Liver (tissue), 9 donors: ENCODE results near the gene PTPN23. TPM values are rescaled to one million over a fixed set of nuclear protein-coding genes. Genes with fewer than 3 reads are reported as not detected.

Experiments
- DNase-seq: peaks from one replicate; pipeline ENCODE4 v3.0.0-alpha.2; 2017; ENCODE audit warnings: low spot score
- H3K27ac ChIP-seq, 2 donors: one replicate each; pipeline ENCODE4 v1.7.0; 2013; ENCODE audit warnings: inconsistent platforms in 2 of 2, low read length in 2 of 2, control low read depth in 1 of 2, low read depth in 1 of 2, mild to moderate bottlenecking in 1 of 2
- H3K27me3 ChIP-seq, 4 donors: one replicate each; pipeline versions ENCODE4 v1.6.1 to v1.7.0; 2013; ENCODE audit warnings: low read length in 3 of 4, inconsistent platforms in 1 of 4, mild to moderate bottlenecking in 1 of 4, moderate library complexity in 1 of 4; ENCODE audit not compliant: control insufficient read depth in 4 of 4, insufficient read depth in 4 of 4
- H3K36me3 ChIP-seq, 4 donors: one replicate each; pipeline versions ENCODE4 v1.6.1 to v1.7.0; 2013; ENCODE audit warnings: low read length in 3 of 4, mild to moderate bottlenecking in 3 of 4, low read depth in 1 of 4, moderate library complexity in 1 of 4; ENCODE audit not compliant: control insufficient read depth in 4 of 4, insufficient read depth in 3 of 4
- H3K4me1 ChIP-seq, 4 donors: one replicate each; pipeline versions ENCODE4 v1.6.1 to v1.7.0; 2013; ENCODE audit warnings: low read length in 3 of 4, mild to moderate bottlenecking in 3 of 4, moderate library complexity in 1 of 4; ENCODE audit not compliant: control insufficient read depth in 4 of 4, insufficient read depth in 4 of 4
- H3K4me3 ChIP-seq, 3 donors: one replicate each; pipeline versions ENCODE4 v1.6.1 to v1.7.0; 2013; ENCODE audit warnings: low read length in 3 of 3, control low read depth in 1 of 3, low read depth in 1 of 3, mild to moderate bottlenecking in 1 of 3
- H3K9ac ChIP-seq, 2 donors: one replicate each; pipeline ENCODE4 v1.7.0; 2013; ENCODE audit warnings: low read length in 2 of 2, mild to moderate bottlenecking in 2 of 2, moderate library complexity in 2 of 2, control low read depth in 1 of 2, low read depth in 1 of 2
- H3K9me3 ChIP-seq, 4 donors: one replicate each; pipeline versions ENCODE4 v1.6.1 to v1.7.0; 2013; ENCODE audit warnings: low read length in 3 of 4; ENCODE audit not compliant: control insufficient read depth in 4 of 4
- FOXA1 ChIP-seq: IDR thresholded peaks from 2 replicates; pipeline ENCODE4 v1.6.1; 2016; ENCODE audit warnings: antibody characterized with exemption
- GABPA ChIP-seq, 2 donors: IDR thresholded peaks in 1 of 2; conservative IDR thresholded peaks in 1 of 2; 2 replicates each; pipeline ENCODE4 v1.6.1; 2016; ENCODE audit warnings: antibody characterized with exemption in 2 of 2, mild to moderate bottlenecking in 1 of 2, moderate library complexity in 1 of 2
- HNF4A ChIP-seq, 2 donors: conservative IDR thresholded peaks; 2 replicates each; pipeline ENCODE4 v1.6.1; 2016; ENCODE audit warnings: antibody characterized with exemption in 2 of 2, mild to moderate bottlenecking in 2 of 2
- JUND ChIP-seq, 2 donors: IDR thresholded peaks; 2 replicates each; pipeline ENCODE4 v1.6.1; 2016; ENCODE audit warnings: antibody characterized with exemption in 2 of 2
- NR2F2 ChIP-seq: IDR thresholded peaks from 2 replicates; pipeline ENCODE4 v1.6.1; 2016; ENCODE audit warnings: antibody characterized with exemption
- RAD21 ChIP-seq, 2 donors: IDR thresholded peaks; 2 replicates each; pipeline ENCODE4 v1.6.1; 2016; ENCODE audit warnings: antibody characterized with exemption in 2 of 2, mild to moderate bottlenecking in 2 of 2
- TAF1 ChIP-seq: conservative IDR thresholded peaks from 2 replicates; pipeline ENCODE4 v1.6.1; 2016; ENCODE audit warnings: antibody characterized with exemption, mild to moderate bottlenecking
- YY1 ChIP-seq: IDR thresholded peaks from 2 replicates; pipeline ENCODE4 v1.6.1; 2016; ENCODE audit warnings: antibody characterized with exemption, mild to moderate bottlenecking
- WGBS: extraction: QIAGEN DNeasy Blood & Tissue Kit; methylation state at CpG from one replicate; pipeline ENCODE4 v1.1.7; 2013; 5-methylcytosine and 5-hydroxymethylcytosine counted together
- polyA plus RNA-seq, 2 donors: library from polyadenylated mRNA; stranded (reverse) in 1 of 2; unstranded in 1 of 2; fragments of 200-250 nt in 1 of 2; fragments of >200 nt in 1 of 2; fragmentation: Nextera tagmentation in 1 of 2; extraction: Ambion mirVana in 1 of 2; gene quantifications; one replicate each; pipeline versions ENCODE4 v1.2.1 to v1.2.3, GENCODE V29; 2013 to 2015
- total RNA-seq, 2 donors: library from RNA; depleted of rRNA; stranded (reverse); fragments of >200 nt; gene quantifications; one replicate each; pipeline ENCODE4 v1.2.3, GENCODE V29; 2014
- TF ChIP-seq, protein P1 (sequence below): IDR thresholded peaks from 2 replicates; pipeline ENCODE4 v1.6.1; 2016; ENCODE audit warnings: antibody characterized with exemption
- TF ChIP-seq, protein P2 (sequence below): fragments of 150-350 bp; IDR thresholded peaks from 2 replicates; pipeline ENCODE4 v1.5.1; 2017; ENCODE audit warnings: improper control_type of control experiment, low read depth, low read length; ENCODE audit not compliant: missing input control
- TF ChIP-seq, protein P3 (sequence below): IDR thresholded peaks from 2 replicates; pipeline ENCODE4 v1.6.1; 2016; ENCODE audit warnings: antibody characterized with exemption, mild to moderate bottlenecking
- TF ChIP-seq, protein P4 (sequence below): IDR thresholded peaks from 2 replicates; pipeline ENCODE4 v1.6.1; 2016; ENCODE audit warnings: antibody characterized with exemption
- donor health status: healthy.
- donor health status: healthy.
- donor health status: healthy.
- donor health status: healthy.
- donor health status: healthy.

PTPN23 gene
- total and polyA plus RNA-seq, 4 donors: 3.8 to 84.4 (median 11.5) TPM

DNA sequence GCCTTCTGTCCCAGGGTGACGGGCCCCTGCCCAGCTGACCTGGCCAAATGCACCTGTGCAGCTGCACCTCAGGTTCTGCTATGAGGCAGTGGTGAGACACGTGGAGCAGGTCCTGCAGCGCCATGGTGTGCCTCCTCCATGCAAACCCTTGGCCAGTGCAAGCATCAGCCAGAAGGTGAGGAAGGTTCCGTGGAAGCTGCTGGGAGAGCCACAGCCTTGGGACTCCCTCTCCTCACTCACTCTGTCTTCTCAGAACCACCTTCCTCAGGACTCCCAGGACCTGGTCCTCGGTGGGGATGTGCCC is 31.6 kb downstream of the PTPN23 start (continued):
- TF ChIP-seq, protein P1, sequence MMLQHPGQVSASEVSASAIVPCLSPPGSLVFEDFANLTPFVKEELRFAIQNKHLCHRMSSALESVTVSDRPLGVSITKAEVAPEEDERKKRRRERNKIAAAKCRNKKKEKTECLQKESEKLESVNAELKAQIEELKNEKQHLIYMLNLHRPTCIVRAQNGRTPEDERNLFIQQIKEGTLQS: no peak

DNA sequence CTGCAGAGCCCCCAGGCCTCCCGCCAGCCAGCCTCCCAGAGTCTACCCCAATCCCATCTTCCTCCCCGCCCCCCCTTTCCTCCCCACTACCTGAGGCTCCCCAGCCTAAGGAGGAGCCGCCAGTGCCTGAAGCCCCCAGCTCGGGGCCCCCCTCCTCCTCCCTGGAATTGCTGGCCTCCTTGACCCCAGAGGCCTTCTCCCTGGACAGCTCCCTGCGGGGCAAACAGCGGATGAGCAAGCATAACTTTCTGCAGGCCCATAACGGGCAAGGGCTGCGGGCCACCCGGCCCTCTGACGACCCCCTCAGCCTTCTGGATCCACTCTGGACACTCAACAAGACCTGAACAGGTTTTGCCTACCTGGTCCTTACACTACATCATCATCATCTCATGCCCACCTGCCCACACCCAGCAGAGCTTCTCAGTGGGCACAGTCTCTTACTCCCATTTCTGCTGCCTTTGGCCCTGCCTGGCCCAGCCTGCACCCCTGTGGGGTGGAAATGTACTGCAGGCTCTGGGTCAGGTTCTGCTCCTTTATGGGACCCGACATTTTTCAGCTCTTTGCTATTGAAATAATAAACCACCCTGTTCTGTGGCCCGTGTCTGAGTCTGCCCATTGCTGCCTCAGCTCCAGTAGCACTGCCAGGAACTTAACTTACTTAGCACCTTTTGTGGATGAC is 32.2 kb downstream of the PTPN23 start:
- Histone ChIP-seq H3K4me1 (no peaks in the 10 kb centered on the region), H3K9me3 (no peaks in the 10 kb centered on the region), H3K9ac (no peak overlapping the region), H3K4me3 (no peak overlapping the region), H3K36me3 (peaks cover 20 to 82% (median 39%) of the 10 kb centered on the region in 4 donors), H3K27ac (no peak overlapping the region), H3K27me3 (no peaks in the 10 kb centered on the region)
- no peak for DNase-seq
- WGBS: 84% methylated on average over 12 of the region's 12 CpGs
- TF ChIP-seq, protein P2, sequence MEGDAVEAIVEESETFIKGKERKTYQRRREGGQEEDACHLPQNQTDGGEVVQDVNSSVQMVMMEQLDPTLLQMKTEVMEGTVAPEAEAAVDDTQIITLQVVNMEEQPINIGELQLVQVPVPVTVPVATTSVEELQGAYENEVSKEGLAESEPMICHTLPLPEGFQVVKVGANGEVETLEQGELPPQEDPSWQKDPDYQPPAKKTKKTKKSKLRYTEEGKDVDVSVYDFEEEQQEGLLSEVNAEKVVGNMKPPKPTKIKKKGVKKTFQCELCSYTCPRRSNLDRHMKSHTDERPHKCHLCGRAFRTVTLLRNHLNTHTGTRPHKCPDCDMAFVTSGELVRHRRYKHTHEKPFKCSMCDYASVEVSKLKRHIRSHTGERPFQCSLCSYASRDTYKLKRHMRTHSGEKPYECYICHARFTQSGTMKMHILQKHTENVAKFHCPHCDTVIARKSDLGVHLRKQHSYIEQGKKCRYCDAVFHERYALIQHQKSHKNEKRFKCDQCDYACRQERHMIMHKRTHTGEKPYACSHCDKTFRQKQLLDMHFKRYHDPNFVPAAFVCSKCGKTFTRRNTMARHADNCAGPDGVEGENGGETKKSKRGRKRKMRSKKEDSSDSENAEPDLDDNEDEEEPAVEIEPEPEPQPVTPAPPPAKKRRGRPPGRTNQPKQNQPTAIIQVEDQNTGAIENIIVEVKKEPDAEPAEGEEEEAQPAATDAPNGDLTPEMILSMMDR: peak; percentile 7
- TF ChIP-seq, protein P3, sequence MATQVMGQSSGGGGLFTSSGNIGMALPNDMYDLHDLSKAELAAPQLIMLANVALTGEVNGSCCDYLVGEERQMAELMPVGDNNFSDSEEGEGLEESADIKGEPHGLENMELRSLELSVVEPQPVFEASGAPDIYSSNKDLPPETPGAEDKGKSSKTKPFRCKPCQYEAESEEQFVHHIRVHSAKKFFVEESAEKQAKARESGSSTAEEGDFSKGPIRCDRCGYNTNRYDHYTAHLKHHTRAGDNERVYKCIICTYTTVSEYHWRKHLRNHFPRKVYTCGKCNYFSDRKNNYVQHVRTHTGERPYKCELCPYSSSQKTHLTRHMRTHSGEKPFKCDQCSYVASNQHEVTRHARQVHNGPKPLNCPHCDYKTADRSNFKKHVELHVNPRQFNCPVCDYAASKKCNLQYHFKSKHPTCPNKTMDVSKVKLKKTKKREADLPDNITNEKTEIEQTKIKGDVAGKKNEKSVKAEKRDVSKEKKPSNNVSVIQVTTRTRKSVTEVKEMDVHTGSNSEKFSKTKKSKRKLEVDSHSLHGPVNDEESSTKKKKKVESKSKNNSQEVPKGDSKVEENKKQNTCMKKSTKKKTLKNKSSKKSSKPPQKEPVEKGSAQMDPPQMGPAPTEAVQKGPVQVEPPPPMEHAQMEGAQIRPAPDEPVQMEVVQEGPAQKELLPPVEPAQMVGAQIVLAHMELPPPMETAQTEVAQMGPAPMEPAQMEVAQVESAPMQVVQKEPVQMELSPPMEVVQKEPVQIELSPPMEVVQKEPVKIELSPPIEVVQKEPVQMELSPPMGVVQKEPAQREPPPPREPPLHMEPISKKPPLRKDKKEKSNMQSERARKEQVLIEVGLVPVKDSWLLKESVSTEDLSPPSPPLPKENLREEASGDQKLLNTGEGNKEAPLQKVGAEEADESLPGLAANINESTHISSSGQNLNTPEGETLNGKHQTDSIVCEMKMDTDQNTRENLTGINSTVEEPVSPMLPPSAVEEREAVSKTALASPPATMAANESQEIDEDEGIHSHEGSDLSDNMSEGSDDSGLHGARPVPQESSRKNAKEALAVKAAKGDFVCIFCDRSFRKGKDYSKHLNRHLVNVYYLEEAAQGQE: no peak

DNA sequence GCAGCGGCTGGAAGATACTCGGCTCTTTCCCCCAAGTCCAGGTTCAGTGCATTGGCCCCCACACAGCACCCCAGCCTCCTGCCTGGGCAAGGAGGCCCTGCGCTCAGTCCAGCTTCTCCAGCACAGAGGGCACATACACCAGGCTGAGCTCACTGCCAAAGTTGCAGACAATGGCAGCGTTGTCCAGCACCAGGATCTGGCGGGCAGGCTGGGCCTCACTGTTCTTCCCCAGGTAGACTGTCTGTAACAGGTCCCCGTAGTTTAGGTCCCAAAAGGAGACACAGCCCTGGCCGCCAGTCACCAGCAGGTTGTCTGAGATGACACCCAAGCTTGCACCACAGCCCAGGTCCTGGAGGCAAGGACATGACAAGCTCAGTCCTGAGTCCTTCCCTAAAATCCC is 32.9 kb downstream of the PTPN23 start:
- WGBS: 88% methylated on average over 7 of the region's 7 CpGs
- H3K4me3 ChIP-seq: no peak overlapping the region
- H3K27ac ChIP-seq: no peak overlapping the region
- no peak for DNase-seq
- no peaks in the 10 kb centered on the region for H3K4me1 ChIP-seq
- H3K36me3 ChIP-seq: peaks cover 20 to 74% (median 39%) of the 10 kb centered on the region in 4 donors
- no peaks in the 10 kb centered on the region for H3K9me3 ChIP-seq
- H3K27me3 ChIP-seq: no peaks in the 10 kb centered on the region
- TF ChIP-seq HNF4A (conservative IDR thresholded peaks at IDR 0.05): no peak
- TF ChIP-seq RAD21 (IDR thresholded peaks at IDR 0.05): no peak
- TF ChIP-seq, protein P1: no peak
- TF ChIP-seq, protein P3: no peak
- no peak for TF ChIP-seq JUND (IDR thresholded peaks at IDR 0.05)
- TF ChIP-seq NR2F2: no peak
- TF ChIP-seq, protein P4, sequence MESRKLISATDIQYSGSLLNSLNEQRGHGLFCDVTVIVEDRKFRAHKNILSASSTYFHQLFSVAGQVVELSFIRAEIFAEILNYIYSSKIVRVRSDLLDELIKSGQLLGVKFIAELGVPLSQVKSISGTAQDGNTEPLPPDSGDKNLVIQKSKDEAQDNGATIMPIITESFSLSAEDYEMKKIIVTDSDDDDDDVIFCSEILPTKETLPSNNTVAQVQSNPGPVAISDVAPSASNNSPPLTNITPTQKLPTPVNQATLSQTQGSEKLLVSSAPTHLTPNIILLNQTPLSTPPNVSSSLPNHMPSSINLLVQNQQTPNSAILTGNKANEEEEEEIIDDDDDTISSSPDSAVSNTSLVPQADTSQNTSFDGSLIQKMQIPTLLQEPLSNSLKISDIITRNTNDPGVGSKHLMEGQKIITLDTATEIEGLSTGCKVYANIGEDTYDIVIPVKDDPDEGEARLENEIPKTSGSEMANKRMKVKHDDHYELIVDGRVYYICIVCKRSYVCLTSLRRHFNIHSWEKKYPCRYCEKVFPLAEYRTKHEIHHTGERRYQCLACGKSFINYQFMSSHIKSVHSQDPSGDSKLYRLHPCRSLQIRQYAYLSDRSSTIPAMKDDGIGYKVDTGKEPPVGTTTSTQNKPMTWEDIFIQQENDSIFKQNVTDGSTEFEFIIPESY: no peak
- no peak for TF ChIP-seq GABPA (IDR thresholded peaks at IDR 0.05 in 1 of 2, conservative IDR thresholded peaks at IDR 0.05 in 1 of 2)
- TF ChIP-seq FOXA1: no peak
- TF ChIP-seq TAF1: no peak
- no peak for TF ChIP-seq YY1
- H3K9ac ChIP-seq: no peak overlapping the region
